Gastrocnemius medialis (tissue), 4 donors: ENCODE data around the gene COL21A1. TPM values are rescaled to one million over a fixed set of nuclear protein-coding genes. Genes with fewer than 3 reads are reported as not detected.

ENCODE experiments used
- ATAC-seq, 2 donors: fragments of 150-250 bp; one replicate each; pipeline ENCODE4 v1.9.1; 2016
- DNase-seq, 2 donors: peaks; one replicate each; pipeline ENCODE4 v3.0.0-alpha.2; 2019
- H3K27ac ChIP-seq, 4 donors: fragments of 200-600 bp; sonication (generic); 1 replicate in 1 of 4; 2 replicates in 3 of 4; pipeline ENCODE4 v1.5.1; 2016 to 2018; ENCODE audit warnings: mild to moderate bottlenecking in 2 of 4, moderate library complexity in 1 of 4
- H3K27me3 ChIP-seq, 3 donors: fragments of 200-600 bp; sonication (generic) in 2 of 3; 1 replicate in 1 of 3; 2 replicates in 2 of 3; pipeline versions ENCODE4 v1.5.1 to v1.6.0; 2016 to 2019; ENCODE audit warnings: mild to moderate bottlenecking in 1 of 3, moderate library complexity in 1 of 3
- H3K36me3 ChIP-seq, 2 donors: fragments of 200-600 bp; sonication (generic) in 1 of 2; one replicate each; pipeline ENCODE4 v1.5.1; 2017 to 2018
- H3K4me1 ChIP-seq, 2 donors: fragments of 200-600 bp; sonication (generic) in 1 of 2; one replicate each; pipeline ENCODE4 v1.5.1; 2016 to 2017; ENCODE audit warnings: mild to moderate bottlenecking in 2 of 2
- H3K4me3 ChIP-seq, 4 donors: fragments of 200-600 bp; sonication (generic) in 3 of 4; 1 replicate in 1 of 4; 2 replicates in 3 of 4; pipeline ENCODE4 v1.5.1; 2016 to 2019; ENCODE audit warnings: mild to moderate bottlenecking in 2 of 4
- H3K9me3 ChIP-seq, 3 donors: fragments of 200-600 bp; sonication (generic) in 2 of 3; 1 replicate in 1 of 3; 2 replicates in 2 of 3; pipeline ENCODE4 v1.5.1; 2016 to 2019
- CTCF ChIP-seq, 5 experiments: fragments of 450-650 bp in 3 of 5; fragments of 200-600 bp in 2 of 5; sonication (generic) in 2 of 5; IDR thresholded peaks in 4 of 5; conservative IDR thresholded peaks in 1 of 5; 1 replicate in 4 of 5; 2 replicates in 1 of 5; pipeline ENCODE4 v1.5.1; 2016 to 2019; ENCODE audit warnings: antibody characterized with exemption in 5 of 5, mild to moderate bottlenecking in 3 of 5, moderate library complexity in 3 of 5
- POLR2A ChIP-seq, 2 donors: fragments of 450-650 bp; IDR thresholded peaks; one replicate each; pipeline ENCODE4 v1.6.1; 2017; ENCODE audit warnings: antibody characterized with exemption in 2 of 2, mild to moderate bottlenecking in 2 of 2, moderate library complexity in 2 of 2
- in situ Hi-C, 4 donors: fragments of 200-750 bp; cut with MboI; loops; one replicate each; pipeline versions ENCODE4 v1.15.0 to v1.8.0; 2017; ENCODE audit warnings: low sequenced_read_pairs in 4 of 4
- intact Hi-C: fragments of 100-400 bp; cut with DNase I; formaldehyde crosslinking; loops from one replicate; pipeline ENCODE4 v1.15.1; 2023; ENCODE audit warnings: low total_unique reads
- total RNA-seq, 4 donors: library from RNA; depleted of rRNA; stranded (reverse); fragments of >200 nt; gene quantifications; one replicate each; pipeline versions ENCODE4 v1.1.0 to v1.2.3, GENCODE V29; 2016

The COL21A1 gene
- 1 to 10 TPM in 1 of 4 donors, under 1 TPM in 3; 0.19 to 1.1 (median 0.61) TPM for total RNA-seq

GRCh38 chr6:56246881-56247653, at the start of gene COL21A1:
TSS of gene COL21A1 (minus strand) at chr6:56247580. CDS start at chr6:56182618, 64,962 bp downstream.
- H3K9me3 ChIP-seq, result no peaks in the 10 kb centered on the region
- intact Hi-C loops, result no loop called here
- H3K4me3 ChIP-seq, result peak within 1 kb of the TSS; percentile 45 to 59 (median 48)
- H3K27ac ChIP-seq, result peak within 1 kb of the TSS; percentile 13 to 65 (median 59)
- H3K36me3 ChIP-seq, result no peaks in the 10 kb centered on the region
- H3K27me3 ChIP-seq, result no peaks in the 10 kb centered on the region
- TF ChIP-seq POLR2A (IDR thresholded peaks at IDR 0.05), result no peak
- no peak for TF ChIP-seq CTCF (IDR thresholded peaks at IDR 0.05 in 4 of 5, conservative IDR thresholded peaks at IDR 0.05 in 1 of 5)
- in situ Hi-C loops, result no loop called here
- H3K4me1 ChIP-seq, result peaks cover 11 to 35% of the 10 kb centered on the region in 2 donors
- ATAC-seq, result peak in 1 of 2 donors; percentile 61
- peak; percentile 15 to 32 for DNase-seq

GRCh38 chr6:56293781-56294180, 46.4 kb upstream of the COL21A1 start:
- Histone ChIP-seq H3K4me3 (no peak overlapping the region), H3K36me3 (no peaks in the 10 kb centered on the region), H3K27me3 (no peaks in the 10 kb centered on the region), H3K9me3 (no peaks in the 10 kb centered on the region), H3K27ac (no peak overlapping the region), H3K4me1 (no peaks in the 10 kb centered on the region)
- ATAC-seq (no peak), DNase-seq (no peak)
- intact Hi-C loops, result no loop called here
- no peak for TF ChIP-seq POLR2A (IDR thresholded peaks at IDR 0.05)
- TF ChIP-seq CTCF (IDR thresholded peaks at IDR 0.05 in 4 of 5, conservative IDR thresholded peaks at IDR 0.05 in 1 of 5), result no peak
- in situ Hi-C loops, result loop anchor here (5.0 to 25.0 kb wide), 4 partner anchors 306 to 1019 kb away; no protein-coding TSS in a partner anchor

GRCh38 chr6:56292505-56293181, 45.3 kb upstream of the COL21A1 start:
- Histone ChIP-seq H3K36me3 (no peaks in the 10 kb centered on the region), H3K27ac (no peak overlapping the region), H3K27me3 (no peaks in the 10 kb centered on the region), H3K4me3 (no peak overlapping the region), H3K4me1 (no peaks in the 10 kb centered on the region), H3K9me3 (no peaks in the 10 kb centered on the region)
- TF ChIP-seq POLR2A (IDR thresholded peaks at IDR 0.05) (no peak), CTCF (IDR thresholded peaks at IDR 0.05 in 4 of 5, conservative IDR thresholded peaks at IDR 0.05 in 1 of 5) (peak; percentile 25 to 62 (median 52))
- in situ Hi-C loops, result loop anchor here (5.0 to 25.0 kb wide), 4 partner anchors 305 to 1018 kb away; no protein-coding TSS in a partner anchor
- ATAC-seq (peak in 1 of 2 donors; percentile 46), DNase-seq (peak in 1 of 2 donors; percentile 4)
- intact Hi-C loops, result loop anchor here (1.0 kb wide), 1 partner anchor 312 kb away; no protein-coding TSS in a partner anchor

- Histone ChIP-seq H3K27me3 (no peaks in the 10 kb centered on the region), H3K27ac (no peak overlapping the region), H3K4me3 (no peak overlapping the region), H3K36me3 (no peaks in the 10 kb centered on the region), H3K4me1 (no peaks in the 10 kb centered on the region), H3K9me3 (no peaks in the 10 kb centered on the region)
- in situ Hi-C loops, result loop anchor here (5.0 to 25.0 kb wide), 4 partner anchors 304 to 1017 kb away; no protein-coding TSS in a partner anchor
- DNase-seq (no peak), ATAC-seq (no peak)
- intact Hi-C loops, result no loop called here
- TF ChIP-seq CTCF (IDR thresholded peaks at IDR 0.05 in 4 of 5, conservative IDR thresholded peaks at IDR 0.05 in 1 of 5) (no peak), POLR2A (IDR thresholded peaks at IDR 0.05) (no peak)
These were observed 44.0 kb upstream of the COL21A1 start for GRCh38 chr6:56291302-56291917.
